ENCODE measurements around the gene CCDC85B.

The CCDC85B gene

DNA sequence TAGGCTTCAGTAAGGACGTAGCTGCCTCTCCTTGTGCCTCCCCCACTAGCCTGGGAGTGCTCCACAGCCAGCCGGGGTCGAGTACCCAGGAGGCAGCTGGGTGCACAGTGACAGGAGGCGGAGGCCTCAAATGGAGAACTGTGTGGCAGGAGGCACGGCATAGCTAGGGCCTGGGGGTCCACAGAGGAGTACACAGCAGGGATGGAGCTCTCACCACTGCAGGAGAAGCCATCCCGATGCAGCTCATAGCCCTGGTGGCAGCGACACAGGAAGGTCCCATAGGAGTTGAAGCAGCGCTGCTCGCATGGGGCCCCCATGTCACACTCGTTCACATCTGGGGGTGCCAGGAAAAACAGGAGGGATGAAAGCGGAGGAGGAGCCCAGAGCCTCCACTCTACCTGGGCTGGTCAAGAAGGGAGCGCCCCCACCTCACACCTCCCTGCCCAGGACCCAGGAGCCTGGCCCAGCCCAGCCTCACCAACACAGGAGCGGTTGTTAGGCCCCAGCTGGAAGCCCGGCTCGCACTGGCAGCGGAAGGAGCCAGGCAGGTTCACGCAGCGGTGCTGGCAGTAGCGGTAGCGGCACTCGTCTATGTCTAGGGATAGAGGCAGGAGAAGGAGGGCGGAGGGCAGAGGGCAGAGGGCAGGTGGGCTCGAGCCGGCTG lies 20.7 kb upstream of the CCDC85B start:
- DNase-seq (ENCODE audit: low read depth): no peak

DNA sequence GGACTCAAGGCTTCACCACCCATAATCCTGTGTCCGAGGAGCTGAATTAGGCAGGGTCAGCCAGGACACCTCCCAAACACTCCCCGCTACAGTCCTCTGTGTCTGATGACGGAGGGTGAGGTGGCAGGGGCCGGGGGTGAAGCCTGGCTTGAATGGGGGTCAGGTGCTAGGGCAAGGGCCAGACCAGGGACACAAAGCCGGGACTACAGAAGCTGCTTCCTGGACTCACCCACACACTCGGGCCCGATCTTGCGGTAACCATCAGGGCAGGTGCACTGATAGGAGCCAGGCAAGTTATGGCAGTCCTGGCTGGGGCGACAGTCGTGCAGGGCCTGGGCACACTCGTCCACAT lies 20.2 kb upstream of the CCDC85B start:
- no peak for DNase-seq (ENCODE audit: low read depth)

DNA sequence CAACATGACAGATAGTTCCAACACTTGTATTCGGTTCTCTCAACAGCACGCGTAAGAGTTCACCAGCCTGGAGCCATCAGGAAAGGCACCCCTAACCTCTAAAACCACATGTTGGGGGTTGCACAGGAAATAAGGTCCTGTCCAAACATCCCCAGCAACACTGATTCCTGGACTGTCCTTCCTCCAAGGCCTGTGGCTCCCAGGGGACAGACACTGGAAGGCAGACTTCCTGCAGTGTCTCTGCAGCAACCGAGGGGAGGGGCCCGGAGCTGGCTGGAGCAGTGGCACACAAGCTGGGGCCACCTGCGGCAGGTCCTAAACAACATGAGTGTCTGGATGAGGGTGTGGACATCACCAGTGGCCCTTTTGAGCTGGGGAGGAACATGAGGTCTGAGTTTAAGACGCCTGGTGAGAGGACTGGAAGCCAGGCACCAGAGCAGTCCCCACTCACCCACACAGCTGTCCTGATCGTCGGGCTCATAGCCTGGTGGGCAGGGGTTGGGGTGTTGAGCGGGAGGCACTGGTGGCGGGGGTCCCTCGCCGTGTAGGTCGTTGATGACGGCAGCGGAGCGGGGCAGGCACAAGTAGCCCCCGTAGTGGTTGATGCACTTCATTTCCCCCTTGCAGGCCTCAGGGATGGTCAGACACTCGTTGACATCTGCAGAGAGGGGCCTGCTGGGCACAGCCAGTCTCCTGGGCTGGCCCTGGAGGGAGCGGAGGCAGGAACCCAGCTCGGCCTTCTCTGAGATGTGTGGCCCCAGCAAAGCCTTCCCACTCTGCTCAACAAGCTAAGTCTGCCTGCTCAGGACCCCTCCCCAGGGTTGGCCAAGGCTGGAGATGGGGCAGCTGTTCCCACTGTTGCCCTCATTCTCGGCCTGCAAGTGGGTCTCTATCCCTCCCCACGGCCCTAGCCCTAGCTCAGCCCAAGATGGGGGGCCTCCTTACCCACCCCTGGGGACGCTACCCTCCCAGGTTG lies 19.5 kb upstream of the CCDC85B start:
- DNase-seq (ENCODE audit: low read depth): no peak

DNA sequence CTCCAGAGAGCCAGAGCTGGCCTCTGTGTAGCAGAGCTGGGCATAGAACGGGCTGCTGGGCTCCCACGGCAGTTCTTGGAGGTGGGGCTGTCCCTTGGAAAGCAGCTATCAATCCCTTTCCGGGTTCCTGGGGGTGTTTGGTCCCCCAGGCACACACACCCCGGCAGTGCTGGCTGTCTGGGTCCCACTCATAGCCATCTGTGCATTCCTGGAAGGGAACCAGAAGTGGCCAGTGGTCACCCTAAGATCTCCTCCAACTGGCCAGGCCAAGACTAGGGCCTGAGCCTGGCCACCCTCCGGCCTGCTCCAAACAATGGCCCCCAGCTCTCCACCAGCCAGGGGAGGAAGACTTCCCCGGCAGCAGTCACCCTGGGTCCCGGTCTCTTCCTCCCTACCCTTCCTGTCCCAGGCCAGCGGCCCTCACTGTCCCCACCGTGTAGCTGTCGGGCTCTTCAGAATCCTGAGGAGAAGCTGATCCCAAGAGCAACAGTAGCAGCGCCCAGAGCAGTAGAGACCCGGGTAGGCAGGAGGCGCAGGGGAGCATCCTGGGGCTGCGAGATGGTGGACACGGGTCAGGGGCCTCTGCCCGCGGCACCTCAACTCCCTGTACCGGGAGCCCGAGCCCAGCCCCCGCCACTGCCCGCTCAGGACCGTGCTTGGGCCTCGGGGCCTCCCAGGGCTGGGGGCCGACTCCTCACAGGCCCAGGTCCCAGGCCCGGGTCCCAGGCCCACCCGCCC lies 18.5 kb upstream of the CCDC85B start:
- no peak for DNase-seq (ENCODE audit: low read depth)

DNA sequence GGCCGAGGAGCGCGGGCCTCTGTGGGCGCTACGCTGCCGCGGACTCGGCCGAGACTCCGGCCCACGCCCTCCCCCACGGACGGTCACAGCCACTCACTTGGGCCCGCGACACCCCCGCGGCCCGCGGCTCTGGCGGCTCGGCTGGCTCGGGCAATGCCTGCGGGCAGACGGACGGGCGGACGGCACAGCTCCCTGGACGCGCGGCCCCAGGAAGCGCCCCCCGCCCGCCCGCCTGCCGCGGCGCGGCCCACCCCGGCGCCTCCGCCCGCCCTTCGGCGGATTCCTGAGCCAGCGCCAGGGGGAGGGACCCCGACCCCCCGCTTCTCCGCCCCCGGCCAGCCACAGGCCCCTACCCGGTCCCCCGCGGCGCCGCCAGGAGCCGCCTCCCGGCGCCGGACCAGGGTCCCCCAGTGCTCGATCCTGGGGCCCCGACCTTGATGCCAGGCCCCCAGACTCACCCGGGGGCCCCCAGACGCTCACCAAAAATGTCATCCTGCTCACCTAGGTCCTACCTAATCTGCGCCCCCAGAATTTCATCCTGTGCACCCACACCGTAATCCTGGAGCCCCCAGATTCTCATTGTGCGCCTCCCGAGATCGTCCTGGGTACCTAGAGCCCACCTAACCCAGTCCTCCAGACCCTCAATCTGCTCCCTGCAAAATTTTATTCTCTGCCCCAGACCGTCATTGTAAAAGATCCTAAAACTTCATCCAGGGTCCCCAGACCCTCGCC lies 17.7 kb upstream of the CCDC85B start, which contains the start of gene EFEMP2:
TSS of gene EFEMP2 (minus strand) at position 215 of the 732 bp plus-strand sequence. CDS start 446 bp downstream, outside the sequence.
- no peak for DNase-seq (ENCODE audit: low read depth)

DNA sequence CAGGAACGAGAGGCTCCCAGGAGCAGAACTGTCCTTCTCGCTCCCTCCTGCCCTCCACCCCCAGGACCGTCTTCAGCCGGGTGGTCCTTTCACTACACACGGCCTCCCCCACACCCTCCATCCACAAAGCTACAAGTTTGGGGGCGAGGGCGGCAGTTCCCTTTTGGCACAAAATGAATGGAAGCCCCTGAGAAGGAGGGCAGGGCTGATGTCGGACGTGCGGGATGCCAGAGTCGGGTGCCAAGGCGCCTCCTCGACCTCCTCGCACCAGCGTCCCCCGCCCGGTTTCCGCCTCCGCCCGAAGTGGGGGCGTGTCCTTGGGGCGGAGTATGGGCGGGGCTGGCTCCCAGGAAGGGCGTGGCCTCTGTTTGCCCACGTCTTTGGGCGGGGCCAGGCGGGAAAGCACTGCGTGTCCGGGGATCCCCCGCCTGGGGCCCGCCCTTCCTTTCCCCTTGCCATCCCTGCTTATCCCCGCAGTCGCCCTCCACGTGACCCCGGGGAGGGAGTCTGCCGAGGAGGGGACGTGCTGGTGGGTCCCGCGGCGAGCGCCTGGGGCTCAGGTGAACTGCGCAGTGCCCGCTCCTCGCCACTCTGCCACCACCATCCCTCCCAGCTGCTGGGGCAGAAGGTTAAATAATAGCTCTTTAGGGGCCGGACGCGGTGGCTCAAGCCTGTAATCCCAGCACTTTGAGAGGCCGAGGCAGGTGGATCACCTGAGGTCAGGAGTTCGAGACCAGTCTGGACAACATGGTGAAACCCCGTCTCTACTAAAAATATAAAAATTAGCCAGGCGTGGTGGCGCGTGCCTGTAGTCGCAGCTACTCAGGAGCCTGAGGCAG lies 16.9 kb upstream of the CCDC85B start:
- peak; percentile 94 for DNase-seq (ENCODE audit: low read depth)

DNA sequence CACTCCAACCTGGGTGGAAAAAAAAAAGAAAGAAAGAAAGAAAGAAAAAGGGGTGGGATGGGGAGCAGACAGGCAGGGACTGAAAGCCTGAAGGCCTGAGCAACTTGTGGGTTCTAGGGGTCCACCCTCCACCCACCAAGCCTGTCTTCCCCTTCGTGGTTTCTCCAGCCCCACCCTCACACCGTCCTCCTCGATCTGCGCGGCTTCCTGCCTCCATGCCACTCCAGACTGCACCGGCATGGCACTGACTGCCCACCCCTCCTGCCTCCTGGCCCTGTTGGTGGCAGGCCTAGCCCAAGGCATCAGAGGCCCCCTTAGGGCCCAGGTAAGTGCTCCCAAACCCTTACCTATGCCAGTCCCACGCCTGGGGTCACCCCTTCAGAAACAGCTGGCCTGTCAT lies 10.9 kb upstream of the CCDC85B start, which contains the start of gene CTSW:
TSS of gene CTSW (plus strand) at position 221 of the 400 bp plus-strand sequence. CDS start at position 239, 18 bp downstream.
- DNase-seq (ENCODE audit: low read depth): no peak

DNA sequence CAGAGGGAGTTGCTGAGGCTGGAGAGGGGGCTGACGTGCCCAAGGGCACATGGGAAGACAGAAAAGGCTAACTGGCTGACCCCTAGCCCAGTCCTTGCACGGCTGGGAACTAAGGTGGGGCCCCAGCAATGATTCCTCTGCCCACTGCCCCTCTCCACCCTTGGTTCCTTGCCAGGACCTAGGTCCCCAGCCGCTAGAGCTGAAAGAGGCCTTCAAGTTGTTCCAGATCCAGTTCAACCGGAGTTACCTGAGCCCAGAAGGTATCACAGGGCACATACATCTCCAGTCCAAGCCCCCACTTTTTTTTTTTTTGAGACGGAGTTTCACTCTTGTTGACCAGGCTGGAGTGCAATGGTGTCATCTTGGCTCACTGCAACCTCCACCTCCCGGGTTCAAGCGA lies 10.4 kb upstream of the CCDC85B start:
- DNase-seq (ENCODE audit: low read depth): no peak

DNA sequence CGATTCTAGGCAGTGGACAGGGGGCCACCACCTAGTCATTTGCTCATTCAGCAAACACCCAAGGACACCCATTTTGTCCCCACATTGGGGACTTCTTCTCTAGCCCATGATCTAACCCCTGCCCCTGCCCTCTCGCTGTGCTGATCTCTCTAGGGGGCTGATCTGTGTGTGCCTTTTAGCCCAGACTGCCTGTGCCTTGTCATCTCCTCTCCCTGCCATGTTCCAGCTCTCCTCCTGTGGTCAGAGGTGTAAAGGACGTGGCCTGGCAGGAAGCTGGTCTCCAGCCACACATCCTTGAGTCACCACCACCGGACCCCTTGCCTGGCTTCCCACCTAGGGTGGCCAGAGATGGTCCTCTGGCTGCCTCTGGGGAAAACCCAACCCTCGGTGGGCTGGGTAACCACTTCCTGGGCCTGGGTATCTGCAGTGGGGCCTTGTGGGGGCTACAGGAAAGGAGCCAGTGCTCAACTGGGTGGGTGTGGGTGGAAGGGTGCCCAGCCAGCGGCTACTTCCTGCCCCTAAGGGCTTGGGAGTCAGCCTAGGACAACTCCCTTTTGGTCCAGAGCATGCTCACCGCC lies 9.5 kb upstream of the CCDC85B start:
- no peak for DNase-seq (ENCODE audit: low read depth)

DNA sequence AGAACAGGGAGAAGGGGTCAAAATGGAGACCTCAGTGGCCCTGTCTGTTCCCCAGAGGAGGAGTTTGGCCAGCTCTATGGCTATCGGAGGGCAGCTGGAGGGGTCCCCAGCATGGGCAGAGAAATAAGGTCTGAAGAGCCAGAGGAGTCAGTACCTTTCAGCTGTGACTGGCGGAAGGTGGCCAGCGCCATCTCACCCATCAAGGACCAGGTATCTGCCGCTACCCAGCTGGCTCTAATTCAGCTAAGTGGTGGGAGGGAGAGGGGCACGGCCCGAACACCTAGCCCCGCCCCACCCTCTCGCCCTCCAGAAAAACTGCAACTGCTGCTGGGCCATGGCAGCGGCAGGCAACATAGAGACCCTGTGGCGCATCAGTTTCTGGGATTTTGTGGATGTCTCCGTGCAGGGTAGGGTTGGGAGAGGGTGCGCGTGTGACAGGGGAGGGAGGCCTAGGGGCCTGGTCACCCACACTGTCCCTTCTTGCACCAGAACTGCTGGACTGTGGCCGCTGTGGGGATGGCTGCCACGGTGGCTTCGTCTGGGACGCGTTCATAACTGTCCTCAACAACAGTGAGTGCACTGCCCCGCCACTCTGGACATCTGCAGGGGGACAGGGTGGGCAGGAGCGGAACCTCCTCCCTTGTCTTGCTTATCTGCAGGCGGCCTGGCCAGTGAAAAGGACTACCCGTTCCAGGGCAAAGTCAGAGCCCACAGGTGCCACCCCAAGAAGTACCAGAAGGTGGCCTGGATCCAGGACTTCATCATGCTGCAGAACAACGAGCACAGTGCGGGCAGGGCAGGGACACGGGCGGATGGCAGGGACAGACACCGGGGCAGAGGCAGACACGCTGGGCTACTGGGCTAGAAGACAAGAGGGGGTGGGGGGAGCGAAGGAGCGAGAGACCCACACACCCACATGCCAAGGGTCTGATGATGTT lies 8.1 kb upstream of the CCDC85B start:
- DNase-seq (ENCODE audit: low read depth): no peak

DNA sequence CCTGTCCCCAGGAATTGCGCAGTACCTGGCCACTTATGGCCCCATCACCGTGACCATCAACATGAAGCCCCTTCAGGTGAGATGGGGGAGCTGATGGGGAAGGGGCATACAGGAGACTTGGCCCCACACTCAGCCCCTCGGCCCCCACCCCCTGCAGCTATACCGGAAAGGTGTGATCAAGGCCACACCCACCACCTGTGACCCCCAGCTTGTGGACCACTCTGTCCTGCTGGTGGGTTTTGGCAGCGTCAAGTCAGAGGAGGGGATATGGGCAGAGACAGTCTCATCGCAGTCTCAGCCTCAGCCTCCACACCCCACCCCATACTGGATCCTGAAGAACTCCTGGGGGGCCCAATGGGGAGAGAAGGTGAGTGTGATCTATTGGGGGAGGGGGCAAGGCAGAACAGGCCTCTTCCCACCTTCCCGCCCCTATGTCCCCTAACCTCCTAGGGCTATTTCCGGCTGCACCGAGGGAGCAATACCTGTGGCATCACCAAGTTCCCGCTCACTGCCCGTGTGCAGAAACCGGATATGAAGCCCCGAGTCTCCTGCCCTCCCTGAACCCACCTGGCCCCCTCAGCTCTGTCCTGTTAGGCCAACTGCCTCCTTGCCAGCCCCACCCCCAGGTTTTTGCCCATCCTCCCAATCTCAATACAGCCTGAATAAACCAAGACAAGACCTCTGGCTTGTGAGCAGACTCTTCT lies 7.3 kb upstream of the CCDC85B start:
- DNase-seq (ENCODE audit: low read depth): no peak

DNA sequence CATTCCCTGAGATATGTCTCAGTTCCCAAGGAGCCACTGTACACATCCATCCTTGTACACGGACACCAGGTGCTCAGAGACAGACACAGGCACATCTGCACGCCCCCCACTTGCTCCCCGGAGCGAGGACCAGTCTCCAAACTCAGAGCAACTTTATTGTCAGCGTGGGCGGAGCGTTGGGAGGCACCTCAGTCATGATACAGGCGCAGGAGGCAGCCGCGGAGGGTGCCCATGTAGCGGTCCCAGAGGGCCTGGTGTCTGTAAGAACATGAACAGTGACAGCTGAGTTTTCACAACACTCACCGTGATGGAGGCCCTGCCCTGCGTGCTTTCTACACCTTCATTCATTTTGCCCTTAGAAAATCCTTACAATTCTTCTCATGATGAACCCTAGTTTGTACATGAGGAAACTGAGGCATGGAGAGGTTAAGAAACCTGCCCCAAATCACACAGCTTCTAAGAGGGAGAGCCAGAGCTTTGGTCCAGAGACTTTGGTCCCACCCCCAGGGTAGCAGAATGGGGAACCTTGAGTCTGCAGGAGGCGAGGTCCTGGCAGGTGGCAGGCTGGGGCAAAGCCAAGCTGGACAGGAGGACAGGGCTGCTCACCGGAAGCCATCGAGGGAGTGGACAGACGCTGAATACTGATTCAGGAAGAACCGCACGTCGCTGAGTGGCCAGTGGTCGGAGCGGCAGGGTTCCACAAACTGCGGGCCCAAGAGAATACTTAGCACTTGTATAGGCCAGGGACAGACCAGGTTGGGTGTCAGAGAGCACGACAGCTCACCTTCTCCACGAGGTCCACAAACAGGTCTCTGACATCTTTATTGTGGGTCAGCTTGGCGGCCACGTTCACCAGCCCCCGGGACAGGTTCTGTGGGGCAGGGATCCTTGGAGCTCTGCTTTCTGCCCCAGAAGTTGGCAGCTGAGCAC lies 6.4 kb upstream of the CCDC85B start:
- DNase-seq (ENCODE audit: low read depth): no peak

DNA sequence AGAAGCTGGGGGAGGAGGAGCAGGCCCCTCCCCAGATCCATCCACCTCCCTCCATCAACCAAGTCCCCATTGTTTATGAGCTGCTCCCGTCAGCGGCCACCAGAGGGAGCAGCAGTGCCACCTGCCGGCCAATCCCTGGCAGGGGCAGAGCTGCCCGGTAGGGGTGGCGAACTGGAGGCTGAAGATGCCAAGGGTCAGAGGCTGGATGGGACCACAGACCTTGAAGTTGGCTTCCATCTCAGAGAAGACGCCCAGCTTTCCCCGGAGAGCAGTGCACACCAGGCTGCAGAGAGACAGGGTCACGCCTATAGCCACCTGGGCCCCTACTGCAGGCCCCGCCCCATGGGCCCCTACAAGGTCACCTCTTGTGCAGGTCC lies 5.8 kb upstream of the CCDC85B start:
- no peak for DNase-seq (ENCODE audit: low read depth)

DNA sequence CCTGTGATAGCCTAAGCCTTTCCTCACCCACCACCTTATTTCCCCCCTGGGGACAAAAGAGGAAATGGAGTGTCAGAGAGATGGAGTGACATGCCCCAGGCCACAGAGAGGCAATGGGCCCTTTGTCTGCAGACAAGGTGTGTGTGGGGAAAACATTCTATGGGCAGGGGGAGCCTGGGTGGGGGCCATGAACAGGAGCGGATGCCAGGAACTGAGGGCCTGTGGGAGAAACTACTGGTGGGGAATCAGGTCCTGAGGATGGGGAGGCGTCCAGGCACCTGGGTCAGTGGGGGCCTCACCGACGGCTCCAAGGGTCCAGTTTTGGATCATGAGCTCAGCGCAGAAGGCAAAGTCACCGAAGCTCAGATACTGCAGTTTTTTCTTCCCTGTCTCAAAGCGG lies 5.2 kb upstream of the CCDC85B start:
- DNase-seq (ENCODE audit: low read depth): no peak

DNA sequence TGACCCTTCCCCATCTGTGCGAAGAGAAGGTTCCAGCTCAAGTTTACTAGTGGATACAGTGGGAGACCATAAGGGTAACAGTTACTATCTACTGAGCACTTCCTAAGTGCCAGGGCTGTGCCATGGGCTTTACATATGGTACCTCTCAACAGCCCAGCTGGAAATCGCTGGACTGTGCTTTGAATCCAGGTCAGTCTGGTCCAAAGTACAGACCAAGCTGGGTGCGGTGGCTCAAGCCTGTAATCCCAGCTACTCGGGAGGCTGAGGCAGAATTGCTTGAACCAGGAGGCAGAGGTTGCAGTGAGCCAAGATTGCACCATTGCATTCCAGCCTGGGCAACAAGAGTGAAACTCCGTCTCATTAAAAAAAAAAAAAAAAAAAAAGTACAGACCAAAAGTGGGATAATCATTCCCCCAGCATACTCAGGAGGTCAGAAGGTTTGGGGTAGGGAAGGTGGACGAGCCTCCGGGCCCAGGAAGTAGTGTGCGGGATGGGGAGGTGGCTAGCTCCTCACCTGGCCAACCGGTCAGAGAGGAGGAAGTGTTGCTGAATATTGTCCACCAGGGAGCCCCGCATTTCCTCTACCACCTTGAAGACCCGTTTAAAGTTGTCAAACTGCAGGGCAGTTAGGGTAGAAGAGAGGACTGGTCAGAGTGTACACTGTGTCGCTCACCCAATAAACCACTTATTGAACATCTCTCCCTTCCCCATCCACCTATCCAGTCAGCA lies 4.5 kb upstream of the CCDC85B start:
- DNase-seq (ENCODE audit: low read depth): no peak

DNA sequence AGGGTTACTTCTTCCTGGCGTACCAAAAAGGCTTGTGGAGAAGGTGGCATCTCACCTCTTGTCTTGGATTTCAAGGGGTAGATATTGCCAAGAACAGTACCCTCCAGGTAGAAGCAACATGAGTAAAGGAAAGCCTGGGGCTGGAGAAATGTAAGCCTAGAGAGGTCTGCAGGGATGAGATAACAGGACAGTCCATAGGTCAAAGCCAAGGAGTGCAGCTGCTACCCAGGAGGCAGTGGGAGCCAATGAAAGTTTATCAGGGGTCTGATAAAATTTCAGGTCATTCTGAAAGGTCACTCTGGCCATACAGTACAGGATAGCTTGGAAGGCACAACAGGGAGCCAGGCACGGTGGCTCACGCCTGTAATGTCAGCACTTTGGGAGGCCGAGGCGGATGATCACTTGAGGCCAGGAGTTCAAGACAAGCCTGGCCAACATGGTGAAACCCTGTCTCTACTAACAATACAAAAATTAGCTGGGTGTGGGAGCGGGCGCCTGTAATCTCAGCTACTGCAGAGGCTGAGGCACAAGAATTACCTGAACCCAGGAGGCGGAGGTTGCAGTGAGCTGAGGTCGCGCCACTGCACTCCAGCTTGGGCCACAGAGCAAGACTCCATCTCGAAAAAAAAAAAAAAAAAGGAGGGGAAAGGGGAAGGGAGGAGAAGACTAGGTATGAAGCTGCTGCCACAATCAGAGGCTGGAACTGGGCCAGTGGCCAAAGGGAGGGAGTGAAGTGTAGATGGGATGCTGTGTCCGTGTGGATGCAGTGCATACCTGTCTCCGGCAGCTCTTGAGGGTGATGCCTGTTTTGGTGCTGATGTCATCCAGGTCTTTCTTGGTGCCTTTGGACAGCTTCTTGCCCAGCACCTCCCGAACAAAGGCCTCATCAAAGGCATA lies 3.4 kb upstream of the CCDC85B start:
- DNase-seq (ENCODE audit: low read depth): no peak

Measured in CMK (cell line).